GM19452 (cell line): ENCODE results near the gene CBX8.

Source experiments
- ATAC-seq: cut with Tn5 transposase; IDR thresholded peaks from one replicate; pipeline ENCODE4 v1.9.1; 2021; ENCODE audit not compliant: unreplicated experiment

CBX8 gene

DNA sequence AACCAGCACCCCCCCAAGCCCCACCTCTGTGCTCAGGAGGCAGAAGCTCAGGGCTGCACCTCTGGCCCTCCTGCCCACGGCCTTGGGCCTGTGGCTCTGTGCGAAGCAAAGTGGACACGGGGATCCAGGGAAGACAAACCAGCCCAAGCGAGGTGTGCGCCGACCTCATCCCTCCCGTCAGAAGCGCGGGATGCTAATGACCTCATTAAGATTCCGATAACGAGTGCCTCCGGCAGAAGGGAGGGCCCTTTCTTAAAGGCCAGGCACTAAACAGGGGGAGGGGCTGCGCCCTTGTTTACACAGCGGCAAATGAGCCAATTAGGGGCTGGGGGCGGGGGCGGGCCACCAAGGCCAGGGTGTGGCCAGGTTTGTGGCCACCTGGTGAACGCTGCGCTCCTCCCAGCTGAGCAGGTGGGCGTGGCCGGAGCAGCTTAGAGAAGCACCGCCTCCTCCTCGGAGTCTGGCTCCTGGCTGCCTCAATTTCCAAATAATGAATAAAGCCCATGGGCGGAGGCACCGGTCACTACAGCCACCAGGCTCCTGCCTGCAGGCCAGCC is 39.2 kb upstream of the CBX8 start:
- no peak for ATAC-seq

DNA sequence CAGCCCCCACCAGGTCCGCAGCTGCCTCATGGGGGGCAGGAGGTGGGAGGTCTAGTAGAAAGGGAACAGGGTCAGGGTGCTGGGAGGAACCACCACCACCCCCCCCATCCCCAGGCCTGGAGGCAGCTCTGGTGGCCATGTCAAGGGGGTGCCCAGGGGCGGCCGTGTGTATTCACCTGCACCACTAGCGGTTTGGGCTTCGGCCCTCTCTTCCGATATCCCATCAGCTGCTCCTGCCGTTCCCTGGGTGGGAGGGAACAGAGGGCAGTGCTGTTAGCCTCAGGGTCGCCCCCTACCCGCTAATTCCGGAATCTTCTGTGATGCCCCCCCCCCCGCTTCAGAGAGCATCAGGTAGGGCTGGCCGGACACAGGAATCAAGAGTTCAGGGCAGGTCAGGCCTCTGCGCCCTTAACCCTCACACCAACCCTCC is 38.6 kb upstream of the CBX8 start:
- no peak for ATAC-seq

DNA sequence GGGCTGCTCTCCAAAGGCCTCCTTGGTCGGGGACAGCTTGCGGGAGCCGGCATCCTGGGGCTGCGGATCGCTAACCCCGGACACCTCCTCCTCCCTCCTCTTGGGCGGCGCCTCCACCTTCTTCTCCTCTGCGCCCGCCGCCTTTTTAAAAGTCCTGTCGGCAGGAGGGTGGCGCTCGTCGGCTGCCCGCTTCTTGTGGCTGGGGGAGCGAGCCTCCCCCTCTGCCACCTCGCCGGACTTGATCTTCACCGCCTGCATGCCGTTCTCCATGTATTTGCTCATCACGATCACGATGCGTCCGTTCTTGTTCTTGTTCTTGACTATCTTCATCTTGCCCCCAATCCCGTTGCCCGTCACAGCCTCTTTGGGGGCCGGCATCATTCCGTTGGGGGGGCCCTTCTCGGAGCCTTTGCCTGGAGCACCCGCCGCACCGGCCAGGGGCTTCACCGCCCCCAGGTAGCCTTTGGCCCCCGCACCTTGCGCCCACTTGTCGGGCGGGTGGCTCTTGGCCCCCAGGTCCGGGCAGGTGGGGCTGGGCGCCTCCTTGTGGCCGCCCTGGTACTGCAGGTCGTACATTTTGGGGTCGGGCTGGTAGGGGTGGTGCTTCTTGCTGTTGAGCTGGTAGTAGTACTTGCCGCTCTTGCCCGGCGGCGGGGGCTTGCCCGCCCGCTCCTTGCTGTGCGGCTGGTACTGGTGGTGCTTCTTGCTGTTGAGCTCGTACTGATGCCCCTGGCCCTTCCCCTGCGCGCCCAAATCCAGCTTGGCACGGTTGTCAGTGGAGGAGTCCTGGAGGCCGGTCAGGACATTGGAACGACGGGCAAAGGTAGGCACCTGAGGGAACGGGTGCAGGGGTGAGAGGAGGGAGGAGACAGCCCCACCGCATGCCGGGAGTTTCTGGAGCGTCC is 37.9 kb upstream of the CBX8 start:
- no peak for ATAC-seq

GRCh38 chr17:79833744-79834564 is 37.1 kb upstream of the CBX8 start:
- ATAC-seq = no peak

DNA sequence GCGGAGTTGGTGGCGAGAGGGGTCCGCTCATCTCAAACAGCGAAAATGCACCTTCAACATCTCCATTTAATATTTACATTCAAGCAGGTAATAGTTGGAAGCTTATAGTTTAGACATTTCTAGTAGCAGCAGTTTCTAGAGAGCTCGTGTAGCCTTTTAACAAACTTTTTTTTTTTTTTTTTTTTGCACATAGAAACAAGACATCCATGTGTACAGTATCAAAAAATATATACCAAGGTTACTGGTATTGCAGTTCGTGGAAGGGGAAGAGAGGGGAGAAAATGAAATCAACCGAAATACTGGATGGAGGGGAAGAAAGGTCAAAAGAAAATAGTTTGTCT is 36.2 kb upstream of the CBX8 start:
- ATAC-seq = no peak

GRCh38 chr17:79832218-79833109 is 35.6 kb upstream of the CBX8 start:
- ATAC-seq = no peak

DNA sequence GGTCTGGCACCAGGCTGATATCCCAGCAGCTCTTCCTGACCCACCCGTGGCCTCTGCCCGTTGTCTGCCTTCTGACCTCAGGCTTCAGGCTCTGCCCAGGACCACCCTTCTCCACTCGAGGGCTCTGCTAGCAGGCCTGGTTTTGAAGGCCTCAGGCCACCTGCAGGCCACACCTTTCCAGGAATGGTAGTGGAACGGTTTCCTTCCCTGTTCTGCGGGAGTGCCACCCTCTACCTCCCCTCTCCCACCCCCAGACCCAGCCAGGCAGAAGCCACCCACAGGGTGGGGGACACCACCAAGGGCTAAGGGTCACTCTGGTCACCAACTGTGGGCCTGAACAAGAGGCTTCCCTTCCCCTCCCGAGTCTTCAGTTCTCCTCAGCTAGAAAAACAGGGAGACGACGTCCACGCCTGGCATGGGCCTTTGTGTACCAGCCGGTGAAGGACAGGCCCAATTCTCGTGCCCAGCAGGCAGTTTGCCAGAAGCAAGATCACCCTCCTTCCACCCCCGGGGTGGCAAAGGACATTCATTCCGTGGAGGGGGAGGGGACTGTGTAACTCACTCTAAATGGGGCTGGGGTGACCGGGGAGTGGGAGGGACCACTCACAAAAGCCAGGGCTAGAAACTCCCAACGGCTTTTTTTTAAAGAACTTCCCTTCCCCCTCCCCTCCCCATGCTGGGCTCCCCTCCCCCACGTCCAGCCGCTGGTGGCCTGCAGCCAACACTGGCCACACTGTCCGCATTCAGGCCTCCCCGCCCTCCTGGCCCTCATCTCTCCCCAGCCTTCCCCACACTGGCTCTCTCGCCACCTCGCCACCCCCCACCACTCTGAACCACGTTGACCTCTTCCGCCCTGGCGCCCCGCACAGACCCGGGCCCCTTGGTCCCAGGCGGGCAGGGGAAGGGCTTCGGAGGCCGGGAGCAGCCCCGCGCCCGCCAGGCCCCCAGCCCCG is 34.7 kb upstream of the CBX8 start:
- no peak for ATAC-seq

- no peak for ATAC-seq
These were observed 33.9 kb upstream of the CBX8 start for GRCh38 chr17:79830763-79831264.

- no peak for ATAC-seq
These were observed 33.4 kb upstream of the CBX8 start for GRCh38 chr17:79830303-79830702.

DNA sequence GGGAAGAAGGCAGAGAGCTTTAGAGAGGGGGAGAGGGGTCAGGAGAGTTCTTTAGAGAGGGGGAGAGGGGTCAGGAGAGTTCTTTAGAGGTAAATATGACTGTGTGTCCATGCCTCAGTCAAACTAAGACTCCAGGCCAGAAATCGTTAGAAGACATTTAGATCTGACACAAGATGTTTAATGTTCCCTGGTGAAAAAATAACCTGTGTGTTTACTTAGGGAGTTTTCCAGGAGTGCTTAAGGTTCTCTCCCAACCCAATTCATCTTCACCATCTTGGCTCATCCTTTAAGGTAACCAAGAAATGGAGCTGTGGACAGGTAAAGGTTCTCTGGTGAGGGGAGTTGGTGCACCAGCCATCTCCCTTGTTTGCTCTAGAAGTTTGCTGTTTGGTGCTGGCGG is 32.6 kb upstream of the CBX8 start:
- no peak for ATAC-seq

GRCh38 chr17:79829004-79829403 is 32.1 kb upstream of the CBX8 start:
- no peak for ATAC-seq

- no peak for ATAC-seq
These were observed 30.1 kb upstream of the CBX8 start for GRCh38 chr17:79826841-79827578.

DNA sequence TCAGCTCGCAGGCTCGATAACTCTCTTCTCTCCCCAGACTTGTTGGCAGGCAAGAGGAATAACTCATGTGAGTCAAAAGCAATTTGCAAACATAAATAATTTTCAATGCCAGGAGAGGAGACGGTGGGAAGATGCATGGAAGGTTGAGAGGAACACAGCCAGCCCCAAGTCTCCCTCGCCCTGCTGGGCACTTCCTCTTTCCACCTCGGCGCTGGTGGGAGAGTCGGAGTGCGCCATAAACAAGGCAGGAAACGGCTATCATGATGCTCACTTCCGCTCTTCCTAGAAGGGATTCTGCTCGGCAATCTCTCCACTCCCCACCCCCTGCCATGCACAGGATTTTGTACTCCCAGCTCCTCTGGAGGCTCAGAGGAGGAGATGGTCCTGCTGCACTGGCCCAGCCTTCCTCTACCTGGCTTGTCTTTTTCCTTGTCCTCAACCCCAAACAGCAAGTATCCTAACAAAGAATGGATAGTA is 29.4 kb upstream of the CBX8 start:
- ATAC-seq = no peak

DNA sequence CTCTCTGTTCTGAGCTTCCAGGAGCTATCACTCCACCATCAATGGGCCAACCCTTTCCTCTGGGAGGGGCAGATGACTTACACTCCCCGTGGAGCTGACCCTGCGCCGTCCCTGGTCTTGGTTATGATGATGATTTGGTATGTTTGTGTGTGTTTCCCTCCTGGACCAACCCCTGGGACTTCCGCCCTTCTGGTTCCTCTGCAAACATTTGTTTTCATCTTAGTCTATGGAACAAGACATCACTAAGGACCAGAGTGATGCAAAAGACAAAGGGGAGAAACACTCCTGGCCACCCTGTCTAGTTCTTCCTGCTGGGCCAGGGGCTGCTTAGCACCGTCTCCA is 28.7 kb upstream of the CBX8 start:
- no peak for ATAC-seq

DNA sequence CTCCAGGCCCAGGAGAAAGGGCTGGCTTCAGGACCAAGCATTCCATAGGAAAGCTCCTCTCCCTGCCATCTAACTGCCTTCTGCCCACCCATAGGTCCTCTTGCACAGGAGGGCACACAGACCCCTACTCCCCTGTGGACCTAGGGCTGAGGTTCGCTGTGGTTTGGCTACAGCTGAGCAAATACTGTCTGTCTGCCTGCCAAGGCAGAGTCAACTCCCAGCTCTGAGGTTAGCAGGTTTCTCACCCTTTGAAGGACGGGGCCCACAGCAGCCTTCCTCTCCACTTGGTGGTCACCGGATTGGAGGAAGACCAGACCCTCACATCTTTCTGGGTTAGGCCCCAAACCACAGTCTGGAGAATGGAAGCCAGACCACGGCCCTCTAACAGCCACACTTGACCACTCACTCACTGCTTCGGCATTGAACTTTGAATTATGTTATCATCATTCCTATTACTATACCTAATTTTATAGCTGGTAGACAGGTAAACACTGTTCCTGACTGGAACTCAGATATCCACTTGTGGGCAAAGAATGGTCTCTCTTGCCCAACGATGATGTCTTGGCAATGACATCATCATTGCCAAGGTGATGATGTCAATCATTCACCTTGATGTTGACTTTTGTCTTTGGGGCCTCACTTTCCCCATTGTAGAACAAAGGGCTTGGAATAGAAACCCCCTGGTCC is 28.2 kb upstream of the CBX8 start:
- ATAC-seq = no peak

- ATAC-seq = no peak
These were observed 27.4 kb upstream of the CBX8 start for GRCh38 chr17:79824234-79824633.

DNA sequence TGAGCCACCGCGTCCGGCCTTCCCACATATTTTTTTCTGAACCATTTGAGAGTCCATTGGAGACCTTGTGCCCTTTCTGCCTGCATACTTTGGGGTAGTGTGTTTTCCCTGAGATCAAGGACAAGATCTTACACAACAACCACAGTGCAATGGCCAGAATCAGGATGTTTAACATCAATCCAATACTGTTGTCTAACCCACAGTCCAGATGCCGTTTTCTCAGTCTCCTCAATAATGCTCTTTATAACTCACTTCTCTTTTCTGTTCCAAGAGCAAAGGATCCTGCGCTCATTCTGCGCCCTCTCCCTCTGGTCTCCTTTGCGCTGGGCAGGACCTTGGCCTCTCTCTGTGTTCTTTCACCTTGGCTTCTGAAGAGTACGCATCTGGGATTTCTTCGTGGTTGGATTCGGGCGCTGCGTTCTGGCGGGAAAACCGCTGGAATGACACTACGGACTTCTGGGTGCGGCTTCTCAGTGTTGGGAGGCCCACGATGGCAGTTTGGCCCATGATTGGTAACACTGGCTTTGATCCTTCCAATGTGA is 25.8 kb upstream of the CBX8 start:
- no peak for ATAC-seq
